ENCODE results near the gene CIAPIN1.

CIAPIN1 gene

DNA sequence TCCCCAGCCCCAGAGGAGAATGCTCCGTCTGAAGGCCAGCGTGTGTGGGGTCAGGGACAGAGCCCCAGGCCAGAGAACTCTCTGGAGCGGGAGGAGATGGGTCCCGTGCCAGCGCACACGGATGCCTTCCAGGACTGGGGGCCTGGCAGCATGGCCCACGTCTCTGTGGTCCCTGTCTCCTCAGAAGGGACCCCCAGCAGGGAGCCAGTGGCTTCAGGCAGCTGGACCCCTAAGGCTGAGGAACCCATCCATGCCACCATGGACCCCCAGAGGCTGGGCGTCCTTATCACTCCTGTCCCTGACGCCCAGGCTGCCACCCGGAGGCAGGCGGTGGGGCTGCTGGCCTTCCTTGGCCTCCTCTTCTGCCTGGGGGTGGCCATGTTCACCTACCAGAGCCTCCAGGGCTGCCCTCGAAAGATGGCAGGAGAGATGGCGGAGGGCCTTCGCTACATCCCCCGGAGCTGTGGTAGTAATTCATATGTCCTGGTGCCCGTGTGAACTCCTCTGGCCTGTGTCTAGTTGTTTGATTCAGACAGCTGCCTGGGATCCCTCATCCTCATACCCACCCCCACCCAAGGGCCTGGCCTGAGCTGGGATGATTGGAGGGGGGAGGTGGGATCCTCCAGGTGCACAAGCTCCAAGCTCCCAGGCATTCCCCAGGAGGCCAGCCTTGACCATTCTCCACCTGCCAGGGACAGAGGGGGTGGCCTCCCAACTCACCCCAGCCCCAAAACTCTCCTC, 64.5 kb downstream of the CIAPIN1 start:
- DNase-seq (ENCODE audit: low read depth), result no peak

DNA sequence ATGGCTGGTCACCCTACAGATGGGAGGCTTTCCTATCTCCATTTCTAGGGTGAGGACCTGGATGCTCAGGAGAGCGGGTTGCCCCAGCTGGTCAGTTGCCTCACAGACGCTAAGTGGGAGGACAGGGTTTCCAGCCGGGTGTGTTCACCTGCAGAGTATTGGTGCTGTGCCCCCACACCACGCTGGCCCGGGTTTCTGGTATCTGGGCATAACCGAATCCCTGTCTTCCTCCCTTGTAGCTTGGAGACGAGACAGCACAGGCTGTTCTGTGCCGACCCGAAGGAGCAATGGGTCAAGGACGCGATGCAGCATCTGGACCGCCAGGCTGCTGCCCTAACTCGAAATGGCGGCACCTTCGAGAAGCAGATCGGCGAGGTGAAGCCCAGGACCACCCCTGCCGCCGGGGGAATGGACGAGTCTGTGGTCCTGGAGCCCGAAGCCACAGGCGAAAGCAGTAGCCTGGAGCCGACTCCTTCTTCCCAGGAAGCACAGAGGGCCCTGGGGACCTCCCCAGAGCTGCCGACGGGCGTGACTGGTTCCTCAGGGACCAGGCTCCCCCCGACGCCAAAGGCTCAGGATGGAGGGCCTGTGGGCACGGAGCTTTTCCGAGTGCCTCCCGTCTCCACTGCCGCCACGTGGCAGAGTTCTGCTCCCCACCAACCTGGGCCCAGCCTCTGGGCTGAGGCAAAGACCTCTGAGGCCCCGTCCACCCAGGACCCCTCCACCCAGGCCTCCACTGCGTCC, 65.2 kb downstream of the CIAPIN1 start:
- DNase-seq (ENCODE audit: low read depth), result no peak

DNA sequence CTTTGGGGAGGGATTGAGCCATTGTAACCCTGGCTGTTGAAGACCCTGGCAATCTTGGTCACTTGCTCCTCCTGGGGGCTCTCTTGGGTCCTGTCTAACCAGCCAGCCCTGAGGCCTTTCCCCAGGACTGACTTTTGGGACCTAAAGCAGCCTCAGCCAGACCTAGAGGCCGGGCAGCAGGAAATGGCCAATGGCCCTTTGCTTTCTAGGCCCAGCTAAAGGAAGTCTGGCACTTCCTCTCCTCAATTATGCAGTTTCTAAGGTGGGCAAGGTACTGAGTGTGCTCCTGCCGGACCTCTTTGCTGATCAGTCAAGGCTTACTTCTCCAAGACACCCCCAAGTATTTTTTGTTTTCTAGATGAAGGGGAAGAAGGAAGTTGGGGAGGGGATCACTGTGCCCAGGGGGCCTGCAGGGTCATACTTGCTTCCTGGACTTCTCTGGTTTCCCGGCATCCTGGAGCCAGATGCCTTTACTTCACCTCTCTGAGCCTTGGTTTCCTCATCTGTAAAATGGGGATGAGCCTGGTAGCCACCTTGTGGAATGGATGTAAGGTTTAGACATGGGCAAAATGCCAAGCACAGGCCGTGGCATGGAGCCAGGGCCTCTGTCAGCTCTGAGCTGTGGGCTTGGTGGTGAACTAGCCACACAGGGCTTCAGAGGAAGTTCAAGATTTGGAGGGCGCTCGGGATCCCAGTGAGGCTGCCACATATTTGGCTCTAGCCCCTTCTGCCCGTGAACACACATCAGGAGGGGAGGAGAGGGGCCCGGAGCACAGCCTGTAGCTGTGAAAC, 66.3 kb downstream of the CIAPIN1 start:
- DNase-seq (ENCODE audit: low read depth), result no peak

DNA sequence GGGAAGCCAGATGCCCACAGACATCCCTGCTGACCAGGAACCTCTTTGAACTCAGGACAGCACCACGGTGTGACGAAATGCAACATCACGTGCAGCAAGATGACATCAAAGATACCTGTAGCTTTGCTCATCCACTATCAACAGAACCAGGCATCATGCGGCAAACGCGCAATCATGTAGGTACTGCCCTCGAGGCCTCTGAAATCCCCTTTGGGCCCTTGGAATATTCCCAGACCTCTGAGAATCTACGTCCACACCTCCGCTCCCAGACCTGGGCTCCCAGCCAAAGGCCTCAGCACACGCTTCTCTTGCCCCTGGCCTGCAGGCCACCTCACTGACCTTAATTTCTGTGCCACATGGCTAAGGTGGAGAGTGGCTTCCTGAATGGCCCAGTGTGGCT, 67.6 kb downstream of the CIAPIN1 start:
- DNase-seq (ENCODE audit: low read depth), result no peak

All from CMK (cell line).